Measurements from ENCODE around the gene PPP2CA. TPM values are rescaled to one million over a fixed set of nuclear protein-coding genes. Genes with fewer than 3 reads are reported as not detected.
"Not testable (repeated sequence)": the region's sequence is repeated elsewhere in the genome, so short reads cannot be mapped to it uniquely, and the experiment has no call there.

Gene PPP2CA
- total RNA-seq, 4 donors from 2014 or later = 90.2 to 179 (median 155) TPM

GRCh38 chr5:134257176-134257575 lies 31.3 kb upstream of the PPP2CA start:
- H3K27ac ChIP-seq = no peak overlapping the region
- H3K4me3 ChIP-seq = no peak overlapping the region
- H3K9me3 ChIP-seq = no peaks in the 10 kb centered on the region
- in situ Hi-C loops (cut with MboI; ENCODE audit: low sequenced_read_pairs in 4 of 4) = no loop called here
- intact Hi-C loops (cut with DNase I; ENCODE audit: low total_unique reads) = no loop called here
- DNase-seq (no peak), ATAC-seq (no peak)
- no peaks in the 10 kb centered on the region for H3K27me3 ChIP-seq
- TF ChIP-seq POLR2A (IDR thresholded peaks at IDR 0.05) (no peak), CTCF (IDR thresholded peaks at IDR 0.05 in 4 of 5, conservative IDR thresholded peaks at IDR 0.05 in 1 of 5) (no peak)
- H3K4me1 ChIP-seq = peaks cover 0 to 3% of the 10 kb centered on the region in 2 donors
- no peaks in the 10 kb centered on the region for H3K36me3 ChIP-seq

- H3K27ac ChIP-seq = no peak overlapping the region
- H3K27me3 ChIP-seq = no peaks in the 10 kb centered on the region
- intact Hi-C loops (cut with DNase I; ENCODE audit: low total_unique reads) = no loop called here
- TF ChIP-seq POLR2A (IDR thresholded peaks at IDR 0.05) (no peak), CTCF (IDR thresholded peaks at IDR 0.05 in 4 of 5, conservative IDR thresholded peaks at IDR 0.05 in 1 of 5) (no peak)
- H3K36me3 ChIP-seq = no peaks in the 10 kb centered on the region
- ATAC-seq = no peak
- peaks cover 0 to 3% of the 10 kb centered on the region in 2 donors for H3K4me1 ChIP-seq
- no peaks in the 10 kb centered on the region for H3K9me3 ChIP-seq
- no peak overlapping the region for H3K4me3 ChIP-seq
- DNase-seq = no peak
- in situ Hi-C loops (cut with MboI; ENCODE audit: low sequenced_read_pairs in 4 of 4) = no loop called here
These were observed 29.7 kb upstream of the PPP2CA start for GRCh38 chr5:134255418-134256150.

- DNase-seq; H3K9me3 ChIP-seq; in situ Hi-C loops (cut with MboI; ENCODE audit: low sequenced_read_pairs in 4 of 4); H3K27ac ChIP-seq; H3K36me3 ChIP-seq; ATAC-seq; H3K27me3 ChIP-seq; intact Hi-C loops (cut with DNase I; ENCODE audit: low total_unique reads); H3K4me3 ChIP-seq; H3K4me1 ChIP-seq: not testable (repeated sequence)
These were observed 27.7 kb upstream of the PPP2CA start for GRCh38 chr5:134253368-134254153.

- Histone ChIP-seq H3K36me3 (no peaks in the 10 kb centered on the region), H3K4me1 (peaks cover 0 to 3% of the 10 kb centered on the region in 2 donors), H3K9me3 (no peaks in the 10 kb centered on the region), H3K27me3 (no peaks in the 10 kb centered on the region), H3K4me3 (no peak overlapping the region), H3K27ac (no peak overlapping the region)
- ATAC-seq = no peak
- DNase-seq = no peak
- intact Hi-C loops (cut with DNase I; ENCODE audit: low total_unique reads) (no loop called here), in situ Hi-C loops (cut with MboI; ENCODE audit: low sequenced_read_pairs in 4 of 4) (no loop called here)
- TF ChIP-seq POLR2A (IDR thresholded peaks at IDR 0.05) = no peak
- TF ChIP-seq CTCF (IDR thresholded peaks at IDR 0.05 in 4 of 5, conservative IDR thresholded peaks at IDR 0.05 in 1 of 5) = no peak
These were observed 26.8 kb upstream of the PPP2CA start for GRCh38 chr5:134252671-134253070.

- peaks cover 9 to 12% of the 10 kb centered on the region in 2 donors for H3K4me1 ChIP-seq
- H3K4me3 ChIP-seq = no peak overlapping the region
- no peak for TF ChIP-seq POLR2A (IDR thresholded peaks at IDR 0.05)
- TF ChIP-seq CTCF (IDR thresholded peaks at IDR 0.05 in 4 of 5, conservative IDR thresholded peaks at IDR 0.05 in 1 of 5) = no peak
- in situ Hi-C loops (cut with MboI; ENCODE audit: low sequenced_read_pairs in 4 of 4) = no loop called here
- H3K9me3 ChIP-seq = no peaks in the 10 kb centered on the region
- intact Hi-C loops (cut with DNase I; ENCODE audit: low total_unique reads) = no loop called here
- H3K27ac ChIP-seq = no peak overlapping the region
- H3K36me3 ChIP-seq = no peaks in the 10 kb centered on the region
- DNase-seq (no peak), ATAC-seq (no peak)
- H3K27me3 ChIP-seq = no peaks in the 10 kb centered on the region
These were observed 25.1 kb upstream of the PPP2CA start for GRCh38 chr5:134250949-134251348.
